Fibroblast of the aortic adventitia (primary cell): Measurements from ENCODE around the gene LCK. TPM values are rescaled to one million over a fixed set of nuclear protein-coding genes. Genes with fewer than 3 reads are reported as not detected.
"Not testable (repeated sequence)": the region's sequence is repeated elsewhere in the genome, so short reads cannot be mapped to it uniquely, and the experiment has no call there.

Experiments used
- DNase-seq: peaks from one replicate; pipeline ENCODE4 v3.0.0-alpha.2; 2010; ENCODE audit warnings: low read depth
- H3K4me3 ChIP-seq: 2 replicates; pipeline ENCODE4 v1.5.1; 2011; ENCODE audit warnings: low read depth, mild to moderate bottlenecking, control low read depth, low read length, moderate library complexity
- total RNA-seq: library from RNA; depleted of rRNA; stranded (reverse); fragments of >200 nt; gene quantifications from 2 replicates; pipeline ENCODE4 v1.2.3, GENCODE V29; 2012; ENCODE audit warnings: low replicate concordance
- TF ChIP-seq, protein P1 (sequence below): IDR thresholded peaks from 2 replicates; pipeline ENCODE4 v1.5.1; 2011; ENCODE audit warnings: mild to moderate bottlenecking, low read length, control low read depth, inconsistent platforms; ENCODE audit not compliant: insufficient read depth

LCK gene
- total RNA-seq, 1 donor = not detected

DNA sequence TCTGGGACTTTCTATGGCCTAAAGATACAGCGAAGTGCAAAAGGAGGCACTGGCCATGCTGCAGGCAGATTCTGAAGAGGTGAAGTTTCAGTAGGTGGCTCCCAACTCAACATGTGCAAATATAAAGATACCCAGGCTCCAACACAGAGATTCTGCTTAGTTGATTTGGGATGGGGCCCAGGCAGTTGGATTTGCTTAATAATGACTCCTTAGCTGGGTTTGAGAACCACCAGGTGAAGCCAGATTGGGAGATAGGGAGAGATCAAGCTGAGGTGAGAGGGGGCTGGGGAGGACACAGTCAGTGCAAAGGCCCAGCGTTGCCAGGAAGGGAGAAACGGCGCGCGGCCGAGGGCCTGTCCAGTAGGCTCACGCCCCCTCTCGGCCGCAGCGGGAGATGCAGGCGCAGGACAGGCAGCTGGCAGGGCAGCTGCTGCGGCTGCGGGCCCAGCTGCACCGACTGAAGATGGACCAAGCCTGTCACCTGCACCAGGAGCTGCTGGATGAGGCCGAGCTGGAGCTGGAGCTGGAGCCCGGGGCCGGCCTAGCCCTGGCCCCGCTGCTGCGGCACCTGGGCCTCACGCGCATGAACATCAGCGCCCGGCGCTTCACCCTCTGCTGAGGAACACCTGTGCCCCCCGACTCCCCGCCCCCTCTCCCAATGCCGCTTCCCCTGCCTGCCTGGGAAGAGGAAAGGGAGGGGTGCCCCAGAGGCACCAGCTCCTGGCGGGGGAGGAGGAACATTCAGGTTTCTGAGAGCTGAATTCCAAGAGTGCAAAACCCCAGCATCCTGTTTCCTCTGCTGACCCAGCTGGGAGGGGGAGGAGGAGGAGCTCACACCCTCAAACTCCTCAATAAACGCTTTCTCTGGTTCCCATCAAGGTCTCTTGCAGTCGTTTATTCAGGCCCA, 2.8 kb upstream of the LCK start:
- DNase-seq = peak; percentile 66
- TF ChIP-seq, protein P1, sequence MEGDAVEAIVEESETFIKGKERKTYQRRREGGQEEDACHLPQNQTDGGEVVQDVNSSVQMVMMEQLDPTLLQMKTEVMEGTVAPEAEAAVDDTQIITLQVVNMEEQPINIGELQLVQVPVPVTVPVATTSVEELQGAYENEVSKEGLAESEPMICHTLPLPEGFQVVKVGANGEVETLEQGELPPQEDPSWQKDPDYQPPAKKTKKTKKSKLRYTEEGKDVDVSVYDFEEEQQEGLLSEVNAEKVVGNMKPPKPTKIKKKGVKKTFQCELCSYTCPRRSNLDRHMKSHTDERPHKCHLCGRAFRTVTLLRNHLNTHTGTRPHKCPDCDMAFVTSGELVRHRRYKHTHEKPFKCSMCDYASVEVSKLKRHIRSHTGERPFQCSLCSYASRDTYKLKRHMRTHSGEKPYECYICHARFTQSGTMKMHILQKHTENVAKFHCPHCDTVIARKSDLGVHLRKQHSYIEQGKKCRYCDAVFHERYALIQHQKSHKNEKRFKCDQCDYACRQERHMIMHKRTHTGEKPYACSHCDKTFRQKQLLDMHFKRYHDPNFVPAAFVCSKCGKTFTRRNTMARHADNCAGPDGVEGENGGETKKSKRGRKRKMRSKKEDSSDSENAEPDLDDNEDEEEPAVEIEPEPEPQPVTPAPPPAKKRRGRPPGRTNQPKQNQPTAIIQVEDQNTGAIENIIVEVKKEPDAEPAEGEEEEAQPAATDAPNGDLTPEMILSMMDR = peak; percentile 83
- no peak overlapping the region for H3K4me3 ChIP-seq

DNA sequence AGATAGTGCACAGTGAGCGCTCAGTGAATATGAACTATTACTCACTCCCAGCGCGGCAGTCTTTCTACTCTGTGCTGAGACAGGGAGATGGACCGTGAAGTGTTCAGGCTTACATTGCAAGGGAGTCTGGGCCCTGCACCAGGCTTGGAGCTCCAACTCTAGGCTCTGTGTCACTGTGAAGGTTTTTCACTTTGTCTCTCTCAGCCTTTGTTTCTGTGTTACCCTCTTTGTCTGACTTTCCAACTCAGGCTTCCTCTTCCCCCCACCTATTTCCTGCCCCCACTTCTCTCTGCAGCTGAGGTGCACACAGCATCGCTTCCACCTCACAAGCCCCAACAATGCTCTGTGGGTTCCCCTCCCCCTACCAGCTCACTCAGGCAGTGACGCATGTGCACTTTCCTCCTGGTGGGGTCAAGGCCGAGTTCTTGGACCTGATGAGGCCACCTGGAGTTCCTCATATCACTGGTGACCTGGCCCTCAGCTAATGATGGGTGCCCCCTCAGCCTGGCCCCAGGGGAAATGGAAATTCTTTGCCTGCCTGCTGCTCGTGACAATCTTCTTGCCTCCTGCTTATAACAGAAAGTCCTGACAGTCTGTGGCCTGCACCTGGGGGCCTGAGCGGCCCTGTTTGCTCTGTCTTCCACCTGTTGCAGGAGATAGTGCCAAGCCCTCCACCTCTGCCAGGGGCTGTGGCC, 1.1 kb upstream of the LCK start:
- no peak for DNase-seq
- H3K4me3 ChIP-seq = no peak overlapping the region
- TF ChIP-seq, protein P1 = no peak

DNA sequence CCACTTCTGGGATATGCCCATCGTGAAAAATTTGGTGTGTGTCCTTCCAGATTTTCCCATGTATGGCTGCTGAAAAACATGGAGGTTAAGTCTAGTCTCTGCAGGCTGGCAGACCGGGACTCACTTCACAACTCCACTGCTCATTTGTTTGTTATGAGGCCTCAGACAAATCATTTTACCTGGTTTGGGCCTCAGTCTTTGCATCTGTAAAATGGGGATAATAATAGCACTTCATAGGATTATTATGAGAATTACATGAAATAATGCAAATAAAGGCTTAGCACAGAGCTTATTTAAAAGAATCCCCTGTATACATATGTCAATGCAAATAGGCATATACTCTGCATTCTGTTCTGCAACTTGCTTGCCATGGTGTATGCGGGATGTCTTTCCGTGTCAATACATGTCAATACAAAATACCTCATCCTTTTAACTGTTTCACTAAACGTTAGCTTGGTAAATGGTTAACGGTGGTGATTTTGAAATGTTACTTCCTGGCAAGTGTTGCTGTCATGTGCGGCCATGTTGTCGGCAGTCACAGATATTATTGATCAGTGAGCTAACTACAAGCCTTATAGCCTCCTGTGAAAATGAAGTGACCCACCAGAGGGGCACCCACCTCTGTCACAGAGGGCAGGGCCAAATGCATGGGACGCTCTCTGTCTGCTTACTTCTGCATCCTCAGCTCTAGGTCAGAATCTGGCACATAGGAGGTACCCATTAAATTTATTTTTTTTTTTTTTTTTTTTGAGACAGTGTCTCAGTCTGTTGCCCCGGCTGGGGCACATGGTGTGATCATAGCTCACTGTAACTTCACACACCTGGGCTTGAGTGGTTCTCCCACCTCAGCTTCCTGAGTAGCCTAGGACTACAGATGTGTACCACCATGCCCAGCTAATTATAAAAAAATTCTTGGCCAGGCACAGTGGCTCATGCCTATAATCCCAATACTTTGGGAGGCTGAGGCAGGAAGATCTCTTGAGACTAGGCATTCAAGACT, 4.3 kb downstream of the LCK start:
- no peak overlapping the region for H3K4me3 ChIP-seq
- TF ChIP-seq, protein P1 = no peak
- no peak for DNase-seq

DNA sequence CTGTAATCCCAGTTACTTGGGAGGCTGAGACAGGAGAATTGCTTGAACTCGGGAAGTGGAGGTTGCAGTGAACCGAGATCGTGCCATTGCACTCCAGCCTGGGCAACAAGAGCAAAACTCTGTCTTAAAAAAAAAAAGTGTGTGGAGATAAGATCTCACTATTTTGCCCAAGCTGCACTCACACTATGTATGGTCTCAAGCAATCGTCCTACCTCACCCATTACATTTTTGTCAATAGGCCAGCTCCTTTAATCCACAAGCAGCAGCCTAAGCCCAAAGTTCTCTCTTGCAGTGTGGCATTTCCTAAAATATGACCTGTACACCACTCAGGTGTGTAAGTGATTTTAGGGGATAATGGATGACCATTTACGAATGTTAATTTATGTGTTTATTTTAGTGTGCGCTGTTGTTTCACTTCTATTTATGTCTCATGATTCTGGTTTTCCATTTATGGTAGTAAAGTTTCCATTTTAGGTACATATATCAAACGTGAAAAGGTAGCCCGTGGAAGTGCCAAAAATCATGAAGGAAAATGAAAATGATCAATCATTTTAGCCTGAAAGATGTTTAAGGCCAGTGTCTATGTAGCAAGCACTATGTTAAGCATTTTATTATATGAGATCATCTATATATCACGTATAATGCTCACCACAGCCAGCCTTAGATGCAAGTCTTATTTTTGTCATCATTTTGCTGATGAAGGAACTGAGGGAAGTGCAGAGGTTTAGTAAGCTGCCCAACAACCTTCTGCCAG, 5.6 kb downstream of the LCK start:
- no peak for DNase-seq
- no peak overlapping the region for H3K4me3 ChIP-seq
- TF ChIP-seq, protein P1 = no peak

DNA sequence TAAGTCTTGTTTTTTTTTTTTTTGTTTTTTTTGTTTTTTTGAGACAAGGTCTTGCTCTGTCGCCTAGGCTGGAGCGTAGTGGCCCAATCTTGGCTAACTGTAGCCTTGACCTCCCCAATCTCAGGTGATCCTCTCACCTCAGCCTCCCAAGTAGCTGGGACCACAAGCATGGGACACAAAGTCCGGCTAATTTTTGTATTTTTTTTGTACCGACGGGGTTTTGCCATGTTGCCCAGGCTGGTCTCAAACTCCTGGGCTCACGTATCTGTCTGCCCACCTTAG, 6.1 kb downstream of the LCK start:
- no peak for DNase-seq
- no peak overlapping the region for H3K4me3 ChIP-seq
- TF ChIP-seq, protein P1 = no peak

DNA sequence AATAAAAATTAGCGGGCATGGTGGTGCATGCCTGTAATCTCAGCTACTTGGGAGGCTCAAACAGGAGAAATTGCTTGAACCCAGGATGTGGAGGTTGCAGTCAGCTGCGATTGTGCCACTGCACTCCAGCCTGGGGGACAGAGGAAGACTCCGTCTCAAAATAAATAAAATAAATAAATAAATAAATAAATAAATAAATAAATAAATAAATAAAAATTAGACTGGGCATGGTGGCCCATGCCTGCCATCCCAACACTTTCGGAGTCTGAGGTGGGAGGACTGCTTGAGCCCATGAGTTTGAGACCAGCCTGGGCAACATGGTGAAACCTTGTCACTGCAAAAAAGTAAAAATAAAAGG, 12.2 kb downstream of the LCK start:
- not testable (repeated sequence) for H3K4me3 ChIP-seq, DNase-seq
